ENCODE measurements around the gene RPL15. TPM values are rescaled to one million over a fixed set of nuclear protein-coding genes. Genes with fewer than 3 reads are reported as not detected.
"Not testable (repeated sequence)": the region's sequence is repeated elsewhere in the genome, so short reads cannot be mapped to it uniquely, and the experiment has no call there.

RPL15 gene
- total RNA-seq: 1,000 to 10,000 TPM; 1,530 to 5,073 (median 3,085) TPM
- polyA plus RNA-seq: 1,000 to 10,000 TPM; 2,984 to 4,927 (median 3,091) TPM

- TF ChIP-seq POLR2AphosphoS5 (IDR thresholded peaks at IDR 0.05): peak; percentile 100
- TF ChIP-seq CTCF (IDR thresholded peaks at IDR 0.05): peak; percentile 56 to 80 (median 72)
- TF ChIP-seq EP300 (IDR thresholded peaks at IDR 0.05): peak in 1 of 4 donors; percentile 56
- peak; percentile 98 to 99 for TF ChIP-seq POLR2A (IDR thresholded peaks at IDR 0.05)
- H3K9me3 ChIP-seq: no peaks in the 10 kb centered on the region
- 0% methylated on average over 64 of the region's 64 CpGs for WGBS, 2 donors
- peaks cover 0 to 53% (median 36%) of the 10 kb centered on the region in 4 donors for H3K4me1 ChIP-seq
- DNase-seq: peak; percentile 99
- no peaks in the 10 kb centered on the region for H3K27me3 ChIP-seq
- peaks cover 0 to 37% (median 17%) of the 10 kb centered on the region in 4 donors for H3K36me3 ChIP-seq
- H3K4me3 ChIP-seq: peak within 1 kb of the TSS; percentile 76 to 90 (median 86)
- H3K27ac ChIP-seq: peak within 1 kb of the TSS; percentile 92 to 96 (median 96)
- intact Hi-C loops (cut with DNase I): loop anchor here (1.0 kb wide), 1 partner anchor 28 kb away; the partner anchor contains the start of gene NR1D2
Observed at GRCh38 chr3:23916886-23917678, at the start of gene RPL15, which contains the start of gene NKIRAS1. Gene RPL15, plus strand, starts transcription at chr3:23917132. Its CDS starts 728 bp downstream, at chr3:23917860. Gene NKIRAS1, minus strand, starts transcription at chr3:23916990. Its CDS starts 6,086 bp downstream, at chr3:23910904.

GRCh38 chr3:23867400-23867799 lies 49.5 kb upstream of the RPL15 start:
- Histone ChIP-seq H3K27ac (no peak overlapping the region), H3K27me3 (no peaks in the 10 kb centered on the region), H3K4me3 (no peak overlapping the region), H3K36me3 (no peaks in the 10 kb centered on the region), H3K4me1 (peaks cover 0 to 38% (median 28%) of the 10 kb centered on the region in 4 donors), H3K9me3 (no peaks in the 10 kb centered on the region)
- intact Hi-C loops (cut with DNase I): loop anchor here (5.0 kb wide), 1 partner anchor 60 kb away; the partner anchor contains the start of gene UBE2E1
- TF ChIP-seq POLR2AphosphoS5 (IDR thresholded peaks at IDR 0.05): no peak
- 71 to 80% methylated on average over 1 of the region's 1 CpG for WGBS, 2 donors
- no peak for DNase-seq

GRCh38 chr3:23867838-23868237 lies 49.1 kb upstream of the RPL15 start:
- TF ChIP-seq POLR2AphosphoS5 (IDR thresholded peaks at IDR 0.05) (no peak), CTCF (IDR thresholded peaks at IDR 0.05) (no peak), POLR2A (IDR thresholded peaks at IDR 0.05) (no peak), EP300 (IDR thresholded peaks at IDR 0.05) (no peak)
- intact Hi-C loops (cut with DNase I): loop anchor here (5.0 kb wide), 1 partner anchor 61 kb away; the partner anchor contains the start of gene UBE2E1
- no peaks in the 10 kb centered on the region for H3K9me3 ChIP-seq
- H3K4me1 ChIP-seq: peaks cover 0 to 38% (median 28%) of the 10 kb centered on the region in 4 donors
- 89 to 97% methylated on average over 1 of the region's 1 CpG for WGBS, 2 donors
- no peaks in the 10 kb centered on the region for H3K27me3 ChIP-seq
- H3K4me3 ChIP-seq: no peak overlapping the region
- H3K27ac ChIP-seq: no peak overlapping the region
- H3K36me3 ChIP-seq: no peaks in the 10 kb centered on the region
- no peak for DNase-seq

GRCh38 chr3:23869977-23870662 lies 46.8 kb upstream of the RPL15 start:
- DNase-seq: no peak
- Histone ChIP-seq H3K4me3 (no peak overlapping the region), H3K36me3 (no peaks in the 10 kb centered on the region), H3K27ac (no peak overlapping the region), H3K9me3 (no peaks in the 10 kb centered on the region), H3K4me1 (peaks cover 0 to 41% (median 36%) of the 10 kb centered on the region in 4 donors), H3K27me3 (no peaks in the 10 kb centered on the region)
- TF ChIP-seq POLR2AphosphoS5 (IDR thresholded peaks at IDR 0.05): no peak
- no peak for TF ChIP-seq EP300 (IDR thresholded peaks at IDR 0.05)
- TF ChIP-seq POLR2A (IDR thresholded peaks at IDR 0.05): no peak
- no peak for TF ChIP-seq CTCF (IDR thresholded peaks at IDR 0.05)
- intact Hi-C loops (cut with DNase I): loop anchor here (5.0 kb wide), 1 partner anchor 63 kb away; the partner anchor contains the start of gene UBE2E1
- 87 to 93% methylated on average over 4 of the region's 4 CpGs for whole genome bisulfite sequencing, 2 donors

- H3K4me3 ChIP-seq; intact Hi-C loops (cut with DNase I); H3K36me3 ChIP-seq; H3K27me3 ChIP-seq; DNase-seq; H3K9me3 ChIP-seq; H3K27ac ChIP-seq: not testable (repeated sequence)
- H3K4me1 ChIP-seq: peaks cover 0 to 36% (median 33%) of the 10 kb centered on the region in 4 donors
- 91 to 98% methylated on average over 1 of the region's 5 CpGs for WGBS, 2 donors
Observed at GRCh38 chr3:23870663-23871043, 46.3 kb upstream of the RPL15 start.

- H3K36me3 ChIP-seq; H3K4me3 ChIP-seq; H3K9me3 ChIP-seq; intact Hi-C loops (cut with DNase I); H3K27ac ChIP-seq; H3K27me3 ChIP-seq; DNase-seq: not testable (repeated sequence)
- peaks cover 0 to 30% (median 28%) of the 10 kb centered on the region in 4 donors for H3K4me1 ChIP-seq
- WGBS, 2 donors: 95 to 97% methylated on average over 34 of the region's 34 CpGs
Observed at GRCh38 chr3:23871361-23871760, 45.6 kb upstream of the RPL15 start.

Data from sigmoid colon (tissue), 7 donors.